GM12878 (cell line): Measurements from ENCODE around the gene IL17RA. TPM values are rescaled to one million over a fixed set of nuclear protein-coding genes. Genes with fewer than 3 reads are reported as not detected.

Experiments
- ATAC-seq: fragments of 200-7000 bp; cut with Tn5 transposase; 3 replicates; pipeline ENCODE4 v1.9.1; 2020; ENCODE audit warnings: mild to moderate bottlenecking, moderate library complexity
- BruUV-seq: library from RNA; stranded (reverse); fragments of 400-500 nt; replicated peaks from 2 replicates; lab custom pipeline; 2021; lab: Mats Ljungman, UMichigan
- CTCF ChIA-PET: fragments of 300-600 bp; sonication (Branson Sonifier 250); formaldehyde crosslinking; extraction: SDS; loops from one replicate; lab custom pipeline; 2021; ENCODE audit warnings: inconsistent platforms; lab: Yijun Ruan, JAX
- POLR2A ChIA-PET: fragments of 350-600 bp; formaldehyde crosslinking; extraction: SDS; loops from one replicate; lab custom pipeline; 2021; ENCODE audit warnings: inconsistent platforms; lab: Charles Lee
- RAD21 ChIA-PET: fragments of 300-600 bp; sonication (Branson Sonifier 250); formaldehyde crosslinking; loops from one replicate; lab custom pipeline; 2023; ENCODE audit warnings: antibody characterized with exemption; ENCODE audit not compliant: unreplicated experiment; lab: Charles Lee
- SMC1A ChIA-PET: fragments of 300-600 bp; sonication (Branson Sonifier 250); formaldehyde crosslinking; loops from one replicate; lab custom pipeline; 2023; ENCODE audit not compliant: unreplicated experiment, uncharacterized antibody; lab: Charles Lee
- DNase-seq: peaks from one replicate; pipeline ENCODE4 v3.0.0-alpha.2; 2011; ENCODE audit warnings: low read depth, low spot score
- FAIRE-seq: peaks from 3 replicates; lab custom pipeline; 2011; peaks lifted over from hg19 to GRCh38; lab: Jason Lieb, UNC
- H2AFZ ChIP-seq: 2 replicates; pipeline ENCODE4 v1.6.0; 2011; ENCODE audit warnings: low read depth, low read length, control low read depth; ENCODE audit not compliant: control insufficient read depth
- H3K27ac ChIP-seq: 2 replicates; pipeline ENCODE4 v1.5.1; 2011; ENCODE audit warnings: control low read depth; ENCODE audit not compliant: control insufficient read depth, insufficient read depth
- H3K27me3 ChIP-seq, 2 experiments: replicated peaks in 1 of 2; 2 replicates each; pipeline versions ENCODE4 v1.6.0 to v1.6.1; 2011; ENCODE audit warnings: low read length in 1 of 2; ENCODE audit not compliant: control insufficient read depth in 2 of 2, insufficient read depth in 2 of 2
- H3K36me3 ChIP-seq, 2 experiments: 2 replicates each; pipeline ENCODE4 v1.5.1; 2011; ENCODE audit warnings: low read length in 1 of 2; ENCODE audit not compliant: control insufficient read depth in 2 of 2, insufficient read depth in 2 of 2
- H3K4me1 ChIP-seq: 2 replicates; pipeline ENCODE4 v1.6.1; 2011; ENCODE audit warnings: mild to moderate bottlenecking, low read length, moderate library complexity, mixed read lengths; ENCODE audit not compliant: control insufficient read depth, insufficient read depth
- H3K4me2 ChIP-seq: 2 replicates; pipeline ENCODE4 v1.6.0; 2011; ENCODE audit warnings: control low read depth; ENCODE audit not compliant: control insufficient read depth, insufficient read depth
- H3K4me3 ChIP-seq: fragments of 200-600 bp; sonication (generic); 2 replicates; pipeline ENCODE4 v1.5.1; 2016
- H3K79me2 ChIP-seq: 2 replicates; pipeline ENCODE4 v1.6.0; 2011; ENCODE audit warnings: low read length; ENCODE audit not compliant: control insufficient read depth, insufficient read depth
- H3K9ac ChIP-seq: 2 replicates; pipeline ENCODE4 v1.8.0; 2011; ENCODE audit warnings: low read length, control low read depth, mixed read lengths; ENCODE audit not compliant: control insufficient read depth, insufficient read depth
- H3K9me3 ChIP-seq: replicated peaks from 3 replicates; pipeline ENCODE4 v1.5.1; 2011; ENCODE audit warnings: mild to moderate bottlenecking, low read length; ENCODE audit not compliant: control insufficient read depth, insufficient read depth
- H4K20me1 ChIP-seq: 2 replicates; pipeline ENCODE4 v1.6.0; 2011; ENCODE audit not compliant: control insufficient read depth, insufficient read depth
- CBFB ChIP-seq: IDR thresholded peaks from 2 replicates; pipeline ENCODE4 v1.6.1; 2016; ENCODE audit warnings: antibody characterized with exemption, low read depth
- CHD4 ChIP-seq: fragments of 200-600 bp; sonication (generic); IDR thresholded peaks from 2 replicates; pipeline ENCODE4 v1.6.1; 2016; ENCODE audit warnings: mild to moderate bottlenecking
- FOXM1 ChIP-seq: IDR thresholded peaks from 2 replicates; pipeline ENCODE4 v1.6.1; 2012; ENCODE audit warnings: low read depth, mild to moderate bottlenecking, inconsistent platforms, low read length, moderate library complexity
- IRF4 ChIP-seq: IDR thresholded peaks from 2 replicates; pipeline ENCODE4 v1.6.1; 2011; ENCODE audit warnings: low read depth, low read length
- LARP7 ChIP-seq: fragments of 450-650 bp; IDR thresholded peaks from 2 replicates; pipeline ENCODE4 v1.6.1; 2017; ENCODE audit warnings: mild to moderate bottlenecking
- MEF2B ChIP-seq: fragments of 450-650 bp; IDR thresholded peaks from 2 replicates; pipeline ENCODE4 v1.6.1; 2018; ENCODE audit warnings: mild to moderate bottlenecking, moderate library complexity; ENCODE audit not compliant: partially characterized antibody, poor library complexity, severe bottlenecking
- MTA3 ChIP-seq: IDR thresholded peaks from 2 replicates; pipeline ENCODE4 v1.6.1; 2012; ENCODE audit warnings: low read length, inconsistent platforms, borderline replicate concordance
- ZNF217 ChIP-seq: fragments of 450-650 bp; IDR thresholded peaks from 2 replicates; pipeline ENCODE4 v1.6.1; 2017; ENCODE audit warnings: antibody characterized with exemption, mild to moderate bottlenecking
- WGBS: methylation state at CpG from one replicate; pipeline ENCODE4 v1.1.6; 2016; ENCODE audit warnings: low lambda C conversion rate; ENCODE audit not compliant: insufficient replicate concordance, insufficient coverage; ENCODE audit errors: missing lambda C conversion rate; 5-methylcytosine and 5-hydroxymethylcytosine counted together
- in situ Hi-C: fragments of 300-500 bp; cut with MboI; formaldehyde crosslinking; loops from 9 replicates; pipeline ENCODE4 v1.14.3; 2018; ENCODE audit warnings: mixed read lengths
- intact Hi-C: fragments of 100-400 bp; cut with micrococcal nuclease; formaldehyde crosslinking; loops from one replicate; pipeline ENCODE4 v1.14.2; 2022; ENCODE audit not compliant: unreplicated experiment
- polyA plus RNA-seq, 11 experiments: library from polyadenylated mRNA; depleted of rRNA in 4 of 11; unstranded in 6 of 11; stranded (reverse) in 5 of 11; fragments of >200 nt; fragmentation: Nextera tagmentation in 4 of 11; fragmentation: Illumina TruSeq in 1 of 11; extraction: Ambion mirVana in 4 of 11; extraction: Trizol in 1 of 11; gene quantifications; 1 replicate in 1 of 11; 2 replicates in 10 of 11; pipeline versions ENCODE4 v1.2.1 to v1.2.3, GENCODE V29; 2011 to 2016; ENCODE audit warnings: inconsistent platforms in 2 of 11, missing spikeins in 2 of 11, low read depth in 1 of 11
- total RNA-seq, 4 experiments: library from RNA; depleted of rRNA in 3 of 4; stranded (reverse); fragments of >200 nt in 3 of 4; fragmentation: Illumina TruSeq in 1 of 4; extraction: Trizol in 1 of 4; gene quantifications; 2 replicates each; pipeline versions ENCODE4 v1.2.1 to v1.2.3, GENCODE V29; 2013 to 2021
- TF ChIP-seq, protein P1 (sequence below): fragments of 450-650 bp; formaldehyde crosslinking; IDR thresholded peaks from 2 replicates; pipeline ENCODE4 v1.5.0; 2022; ENCODE audit warnings: mild to moderate bottlenecking, missing genetic modification characterization
- TF ChIP-seq, protein P2 (sequence below): fragments of 450-650 bp; IDR thresholded peaks from 2 replicates; pipeline ENCODE4 v1.6.1; 2017; ENCODE audit warnings: mild to moderate bottlenecking, moderate library complexity
- TF ChIP-seq, protein P3 (sequence below): IDR thresholded peaks from 2 replicates; pipeline ENCODE4 v1.6.1; 2011; ENCODE audit warnings: low read depth, mild to moderate bottlenecking, low read length, moderate library complexity, borderline replicate concordance; ENCODE audit errors: extremely low read depth

The IL17RA gene
- total and polyA plus RNA-seq, 10 of the 15 experiments (the other 5 are each of a cell fraction or from before 2014, with no cell fraction given), result 0.71 to 10.2 (median 4.2) TPM

DNA sequence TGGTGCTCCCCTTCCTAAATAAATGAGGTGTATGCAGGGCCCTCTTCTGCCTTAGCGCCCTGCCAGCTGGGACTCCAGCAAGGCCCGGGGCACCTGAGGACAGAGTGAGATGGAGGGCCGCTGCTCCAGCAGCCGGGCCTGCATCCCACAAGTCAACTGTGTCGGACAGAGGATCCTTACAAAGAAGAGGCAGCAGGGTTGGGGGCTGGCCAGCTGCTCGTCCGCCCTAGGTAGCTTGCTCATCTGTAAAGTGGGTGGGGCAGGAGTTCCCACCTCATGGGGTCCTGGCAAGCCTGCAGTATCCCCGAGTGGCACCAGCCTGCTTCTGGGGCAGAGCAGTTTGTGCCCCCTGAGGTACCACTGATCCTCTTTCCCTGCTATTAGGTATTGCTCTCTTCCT is 28.8 kb downstream of the IL17RA start:
- Histone ChIP-seq H3K9me3 (no peaks in the 10 kb centered on the region), H3K27ac (no peak overlapping the region), H3K9ac (no peak overlapping the region), H3K4me3 (no peak overlapping the region), H3K36me3 (peaks cover 0 to 10% of the 10 kb centered on the region in 2 experiments; a peak in 3 of 4 replicates)
- intact Hi-C loops, result no loop called here
- no peak for FAIRE-seq
- 73% methylated on average over 8 of the region's 8 CpGs for WGBS
- TF ChIP-seq MTA3, result no peak
- TF ChIP-seq CBFB, result no peak
- TF ChIP-seq, protein P1, sequence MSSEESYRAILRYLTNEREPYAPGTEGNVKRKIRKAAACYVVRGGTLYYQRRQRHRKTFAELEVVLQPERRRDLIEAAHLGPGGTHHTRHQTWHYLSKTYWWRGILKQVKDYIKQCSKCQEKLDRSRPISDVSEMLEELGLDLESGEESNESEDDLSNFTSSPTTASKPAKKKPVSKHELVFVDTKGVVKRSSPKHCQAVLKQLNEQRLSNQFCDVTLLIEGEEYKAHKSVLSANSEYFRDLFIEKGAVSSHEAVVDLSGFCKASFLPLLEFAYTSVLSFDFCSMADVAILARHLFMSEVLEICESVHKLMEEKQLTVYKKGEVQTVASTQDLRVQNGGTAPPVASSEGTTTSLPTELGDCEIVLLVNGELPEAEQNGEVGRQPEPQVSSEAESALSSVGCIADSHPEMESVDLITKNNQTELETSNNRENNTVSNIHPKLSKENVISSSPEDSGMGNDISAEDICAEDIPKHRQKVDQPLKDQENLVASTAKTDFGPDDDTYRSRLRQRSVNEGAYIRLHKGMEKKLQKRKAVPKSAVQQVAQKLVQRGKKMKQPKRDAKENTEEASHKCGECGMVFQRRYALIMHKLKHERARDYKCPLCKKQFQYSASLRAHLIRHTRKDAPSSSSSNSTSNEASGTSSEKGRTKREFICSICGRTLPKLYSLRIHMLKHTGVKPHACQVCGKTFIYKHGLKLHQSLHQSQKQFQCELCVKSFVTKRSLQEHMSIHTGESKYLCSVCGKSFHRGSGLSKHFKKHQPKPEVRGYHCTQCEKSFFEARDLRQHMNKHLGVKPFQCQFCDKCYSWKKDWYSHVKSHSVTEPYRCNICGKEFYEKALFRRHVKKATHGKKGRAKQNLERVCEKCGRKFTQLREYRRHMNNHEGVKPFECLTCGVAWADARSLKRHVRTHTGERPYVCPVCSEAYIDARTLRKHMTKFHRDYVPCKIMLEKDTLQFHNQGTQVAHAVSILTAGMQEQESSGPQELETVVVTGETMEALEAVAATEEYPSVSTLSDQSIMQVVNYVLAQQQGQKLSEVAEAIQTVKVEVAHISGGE (CRISPR knock-in tag), result no peak
- no peak for TF ChIP-seq ZNF217
- TF ChIP-seq, protein P2, sequence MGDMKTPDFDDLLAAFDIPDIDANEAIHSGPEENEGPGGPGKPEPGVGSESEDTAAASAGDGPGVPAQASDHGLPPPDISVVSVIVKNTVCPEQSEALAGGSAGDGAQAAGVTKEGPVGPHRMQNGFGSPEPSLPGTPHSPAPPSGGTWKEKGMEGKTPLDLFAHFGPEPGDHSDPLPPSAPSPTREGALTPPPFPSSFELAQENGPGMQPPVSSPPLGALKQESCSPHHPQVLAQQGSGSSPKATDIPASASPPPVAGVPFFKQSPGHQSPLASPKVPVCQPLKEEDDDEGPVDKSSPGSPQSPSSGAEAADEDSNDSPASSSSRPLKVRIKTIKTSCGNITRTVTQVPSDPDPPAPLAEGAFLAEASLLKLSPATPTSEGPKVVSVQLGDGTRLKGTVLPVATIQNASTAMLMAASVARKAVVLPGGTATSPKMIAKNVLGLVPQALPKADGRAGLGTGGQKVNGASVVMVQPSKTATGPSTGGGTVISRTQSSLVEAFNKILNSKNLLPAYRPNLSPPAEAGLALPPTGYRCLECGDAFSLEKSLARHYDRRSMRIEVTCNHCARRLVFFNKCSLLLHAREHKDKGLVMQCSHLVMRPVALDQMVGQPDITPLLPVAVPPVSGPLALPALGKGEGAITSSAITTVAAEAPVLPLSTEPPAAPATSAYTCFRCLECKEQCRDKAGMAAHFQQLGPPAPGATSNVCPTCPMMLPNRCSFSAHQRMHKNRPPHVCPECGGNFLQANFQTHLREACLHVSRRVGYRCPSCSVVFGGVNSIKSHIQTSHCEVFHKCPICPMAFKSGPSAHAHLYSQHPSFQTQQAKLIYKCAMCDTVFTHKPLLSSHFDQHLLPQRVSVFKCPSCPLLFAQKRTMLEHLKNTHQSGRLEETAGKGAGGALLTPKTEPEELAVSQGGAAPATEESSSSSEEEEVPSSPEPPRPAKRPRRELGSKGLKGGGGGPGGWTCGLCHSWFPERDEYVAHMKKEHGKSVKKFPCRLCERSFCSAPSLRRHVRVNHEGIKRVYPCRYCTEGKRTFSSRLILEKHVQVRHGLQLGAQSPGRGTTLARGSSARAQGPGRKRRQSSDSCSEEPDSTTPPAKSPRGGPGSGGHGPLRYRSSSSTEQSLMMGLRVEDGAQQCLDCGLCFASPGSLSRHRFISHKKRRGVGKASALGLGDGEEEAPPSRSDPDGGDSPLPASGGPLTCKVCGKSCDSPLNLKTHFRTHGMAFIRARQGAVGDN, result no peak
- TF ChIP-seq FOXM1, result no peak
- no peak for TF ChIP-seq LARP7
- no peak for TF ChIP-seq MEF2B
- TF ChIP-seq IRF4, result no peak
- no peak for TF ChIP-seq CHD4
- TF ChIP-seq, protein P3, sequence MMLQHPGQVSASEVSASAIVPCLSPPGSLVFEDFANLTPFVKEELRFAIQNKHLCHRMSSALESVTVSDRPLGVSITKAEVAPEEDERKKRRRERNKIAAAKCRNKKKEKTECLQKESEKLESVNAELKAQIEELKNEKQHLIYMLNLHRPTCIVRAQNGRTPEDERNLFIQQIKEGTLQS, result no peak
- TF ChIP-seq, all 136 proteins: peak for 0
- SMC1A ChIA-PET, result no interaction called here
- DNase-seq, result no peak
- Histone ChIP-seq H2AFZ (no peak overlapping the region), H3K27me3 (no peaks in the 10 kb centered on the region), H4K20me1 (no peaks in the 10 kb centered on the region), H3K79me2 (no peaks in the 10 kb centered on the region), H3K4me2 (no peak overlapping the region), H3K4me1 (peaks cover 15% of the 10 kb centered on the region)
- RAD21 ChIA-PET, result no interaction called here
- CTCF ChIA-PET, result no interaction called here
- no peak for ATAC-seq
- POLR2A ChIA-PET, result interaction anchor here (0.7 kb wide), 1 partner anchor 26 kb away, joined by 5 read pairs; no protein-coding TSS in a partner anchor
- no TSS peak for BruUV-seq
- in situ Hi-C loops, result no loop called here
